Adrenal gland (tissue), 5 donors: ENCODE results near the gene ITPK1.

Experiments
- CTCF ChIP-seq, 6 experiments: fragments of 450-650 bp in 4 of 6; fragments of 200-600 bp in 2 of 6; sonication (generic) in 1 of 6; IDR thresholded peaks; 1 replicate in 5 of 6; 2 replicates in 1 of 6; pipeline versions ENCODE4 v1.5.1 to v1.8.0; 2016 to 2021; ENCODE audit warnings: antibody characterized with exemption in 6 of 6, mild to moderate bottlenecking in 2 of 6, moderate library complexity in 1 of 6
- POLR2A ChIP-seq, 2 donors: fragments of 450-650 bp; IDR thresholded peaks; one replicate each; pipeline ENCODE4 v1.6.1; 2017; ENCODE audit warnings: antibody characterized with exemption in 2 of 2, mild to moderate bottlenecking in 2 of 2, moderate library complexity in 1 of 2
- donor health status: DM: no; HTN: no; CAD: no.

DNA sequence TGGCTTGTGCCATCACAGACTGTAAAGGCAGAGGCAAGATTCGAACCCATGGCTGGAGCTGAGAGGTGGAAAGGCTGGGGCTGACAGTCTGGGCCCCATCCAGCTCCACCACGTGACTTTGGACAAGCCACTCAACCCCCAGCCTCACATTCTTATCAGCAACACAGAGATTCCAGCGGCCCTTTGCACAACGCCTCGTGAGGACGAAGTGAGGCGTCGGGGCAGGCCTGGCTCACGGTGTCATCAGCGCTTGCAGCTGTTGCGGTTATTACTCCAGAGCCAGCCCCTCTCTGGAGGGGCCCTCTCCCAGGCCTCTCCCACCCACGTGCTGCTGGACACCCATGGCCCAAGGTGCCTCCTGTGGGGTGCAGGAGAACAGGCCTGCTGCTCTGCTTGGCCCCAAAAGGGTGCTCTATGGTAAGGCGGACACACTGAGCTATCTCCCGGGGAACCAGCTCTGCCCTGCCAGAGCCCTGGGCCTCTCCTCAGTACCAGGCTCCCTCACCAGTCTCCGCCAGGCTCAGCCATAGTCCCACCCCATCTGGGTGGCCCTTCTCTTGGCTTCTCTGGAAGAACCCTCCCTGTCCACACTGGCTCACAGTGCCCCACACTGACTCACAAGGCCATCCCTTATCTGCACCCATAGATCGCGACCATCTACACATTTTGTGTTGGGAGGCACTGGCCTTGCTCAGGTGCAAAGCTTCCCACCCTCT, 171.7 kb downstream of the ITPK1 start:
- TF ChIP-seq CTCF (IDR thresholded peaks at IDR 0.05), result no peak
- TF ChIP-seq POLR2A (IDR thresholded peaks at IDR 0.05), result no peak
